ENCODE measurements around the gene PRRG2. TPM values are rescaled to one million over a fixed set of nuclear protein-coding genes. Genes with fewer than 3 reads are reported as not detected.

PRRG2 gene
- total and polyA plus RNA-seq, 12 donors, result 0.28 to 1.2 (median 0.85) TPM; not detected in 2

DNA sequence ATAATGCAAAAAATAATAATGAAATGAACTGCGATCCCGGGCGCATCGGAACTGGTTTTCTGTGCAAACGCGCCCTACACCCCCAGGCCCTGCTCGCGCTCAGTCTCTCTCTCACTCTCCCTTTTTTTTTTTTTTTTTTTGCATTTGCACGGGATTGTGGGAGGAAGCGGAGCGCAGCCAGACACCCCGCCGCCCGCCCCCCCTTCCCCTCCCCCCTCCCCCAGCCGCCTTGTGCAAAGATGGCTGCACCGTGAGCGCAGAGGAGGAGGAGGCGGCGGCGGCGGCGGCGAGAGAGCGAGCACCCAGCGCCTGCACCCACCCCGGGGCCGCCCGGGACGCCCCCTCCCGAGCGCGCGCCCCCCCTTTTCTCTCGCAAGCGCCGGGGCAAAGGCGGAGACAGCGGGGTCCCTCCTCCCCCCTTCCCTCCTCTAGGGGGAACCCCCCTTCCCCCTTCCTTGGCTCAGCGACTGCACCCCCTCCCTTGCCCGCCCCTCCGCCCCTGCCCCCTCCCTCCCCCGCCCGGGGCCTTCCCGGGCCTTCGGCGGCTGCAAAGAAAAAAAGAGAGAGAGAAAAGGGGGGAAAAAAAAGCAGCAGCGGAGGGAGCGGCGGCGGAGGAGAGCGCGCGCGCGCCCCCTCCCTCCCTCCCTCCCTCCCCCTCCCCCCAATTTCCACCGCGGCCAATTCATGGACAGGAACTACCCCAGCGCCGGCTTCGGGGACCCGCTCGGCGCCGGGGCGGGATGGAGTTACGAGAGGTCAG lies 10.0 kb downstream of the PRRG2 start, which contains the start of gene PRR12:
Gene PRR12, plus strand, starts transcription at position 212 of the 760 bp plus-strand sequence. Its CDS starts 473 bp downstream, at position 685.
- Histone ChIP-seq H3K27ac (peak within 1 kb of the TSS in 4 of 5 donors; percentile 78 to 93 (median 90)), H3K36me3 (replicated peaks in 1 of 2) (peaks cover 0 to 27% of the 10 kb centered on the region in 2 donors), H3K4me3 (peak within 1 kb of the TSS; percentile 62 to 95 (median 74)), H3K4me1 (replicated peaks in 1 of 2) (peaks cover 9 to 18% of the 10 kb centered on the region in 2 donors), H3K9me3 (replicated peaks in 1 of 3) (no peaks in the 10 kb centered on the region), H3K27me3 (no peaks in the 10 kb centered on the region)
- DNase-seq, result peak; percentile 60 to 77 (median 71)
- peak in 1 of 2 donors; percentile 29 for TF ChIP-seq POLR2A (IDR thresholded peaks at IDR 0.05)
- TF ChIP-seq, protein P1, sequence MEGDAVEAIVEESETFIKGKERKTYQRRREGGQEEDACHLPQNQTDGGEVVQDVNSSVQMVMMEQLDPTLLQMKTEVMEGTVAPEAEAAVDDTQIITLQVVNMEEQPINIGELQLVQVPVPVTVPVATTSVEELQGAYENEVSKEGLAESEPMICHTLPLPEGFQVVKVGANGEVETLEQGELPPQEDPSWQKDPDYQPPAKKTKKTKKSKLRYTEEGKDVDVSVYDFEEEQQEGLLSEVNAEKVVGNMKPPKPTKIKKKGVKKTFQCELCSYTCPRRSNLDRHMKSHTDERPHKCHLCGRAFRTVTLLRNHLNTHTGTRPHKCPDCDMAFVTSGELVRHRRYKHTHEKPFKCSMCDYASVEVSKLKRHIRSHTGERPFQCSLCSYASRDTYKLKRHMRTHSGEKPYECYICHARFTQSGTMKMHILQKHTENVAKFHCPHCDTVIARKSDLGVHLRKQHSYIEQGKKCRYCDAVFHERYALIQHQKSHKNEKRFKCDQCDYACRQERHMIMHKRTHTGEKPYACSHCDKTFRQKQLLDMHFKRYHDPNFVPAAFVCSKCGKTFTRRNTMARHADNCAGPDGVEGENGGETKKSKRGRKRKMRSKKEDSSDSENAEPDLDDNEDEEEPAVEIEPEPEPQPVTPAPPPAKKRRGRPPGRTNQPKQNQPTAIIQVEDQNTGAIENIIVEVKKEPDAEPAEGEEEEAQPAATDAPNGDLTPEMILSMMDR (IDR thresholded peaks at IDR 0.05), result peak in 1 of 6 experiments; percentile 8
- 0 to 1% (median 0%) methylated on average over 12 to 55 of the region's 66 CpGs for WGBS, 4 donors
- intact Hi-C loops (cut with DNase I), result no loop called here

GRCh38 chr19:49591731-49592485 lies 10.8 kb downstream of the PRRG2 start:
- Histone ChIP-seq H3K4me1 (replicated peaks in 1 of 2) (peaks cover 9 to 18% of the 10 kb centered on the region in 2 donors), H3K27ac (peak overlapping the region in 4 of 5 donors; percentile 78 to 93 (median 84)), H3K27me3 (no peaks in the 10 kb centered on the region), H3K36me3 (replicated peaks in 1 of 2) (peaks cover 0 to 35% of the 10 kb centered on the region in 2 donors), H3K4me3 (peak overlapping the region in 3 of 4 donors; percentile 62 to 95 (median 74)), H3K9me3 (replicated peaks in 1 of 3) (no peaks in the 10 kb centered on the region)
- WGBS, 4 donors, result 0 to 1% (median 0%) methylated on average over 7 to 51 of the region's 51 CpGs
- intact Hi-C loops (cut with DNase I), result no loop called here
- TF ChIP-seq POLR2A (IDR thresholded peaks at IDR 0.05), result no peak
- TF ChIP-seq, protein P1 (IDR thresholded peaks at IDR 0.05), result no peak
- DNase-seq, result peak; percentile 45 to 75 (median 66)

DNA sequence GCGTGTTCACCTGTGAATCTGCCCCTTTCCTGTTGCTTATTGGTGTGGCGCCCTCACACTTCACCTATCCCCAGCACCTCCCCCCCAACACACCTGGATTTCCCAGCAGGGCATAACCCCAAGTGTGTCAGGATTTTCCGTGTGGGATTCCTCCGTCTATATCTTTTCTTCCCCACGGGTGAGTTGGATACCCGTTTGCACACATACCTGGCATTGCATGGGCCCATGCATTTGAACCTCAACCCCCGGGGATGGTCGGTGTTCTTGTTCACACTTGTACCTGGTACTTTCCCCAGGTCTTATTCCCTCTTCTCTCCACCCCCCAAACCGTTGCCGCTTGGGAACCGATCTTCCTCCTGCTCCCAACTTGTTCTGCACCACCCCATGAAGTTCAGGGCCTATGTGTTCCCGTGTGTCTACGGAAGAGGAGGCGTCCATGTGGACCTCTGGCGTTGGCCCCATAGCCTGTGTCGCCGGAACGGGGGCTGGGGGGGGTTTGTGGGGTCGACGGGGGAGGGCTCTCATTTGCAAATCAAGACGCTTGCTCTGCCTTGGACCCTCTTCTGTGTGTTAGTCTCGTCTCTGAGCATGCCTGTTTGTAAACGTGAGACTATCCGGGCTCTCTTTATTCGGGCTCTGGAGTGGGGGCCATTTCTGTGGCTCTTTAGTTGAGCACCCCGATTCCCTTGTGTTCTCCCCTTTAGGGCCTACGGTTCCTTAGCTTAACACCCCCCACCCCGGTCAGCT lies 11.5 kb downstream of the PRRG2 start:
- TF ChIP-seq, protein P1 (IDR thresholded peaks at IDR 0.05), result no peak
- TF ChIP-seq POLR2A (IDR thresholded peaks at IDR 0.05), result no peak
- DNase-seq, result peak in 4 of 7 donors; percentile 28 to 44 (median 31)
- Histone ChIP-seq H3K36me3 (replicated peaks in 1 of 2) (peaks cover 0 to 42% of the 10 kb centered on the region in 2 donors), H3K27me3 (no peaks in the 10 kb centered on the region), H3K9me3 (replicated peaks in 1 of 3) (no peaks in the 10 kb centered on the region), H3K4me1 (replicated peaks in 1 of 2) (peaks cover 9 to 18% of the 10 kb centered on the region in 2 donors), H3K4me3 (peak overlapping the region in 2 of 4 donors; percentile 74 to 95), H3K27ac (peak overlapping the region in 4 of 5 donors; percentile 21 to 93 (median 68))
- WGBS, 4 donors, result 2 to 4% (median 4%) methylated on average over 21 to 28 of the region's 28 CpGs
- intact Hi-C loops (cut with DNase I), result no loop called here
